HCT116 (cell line): ENCODE results near the gene CCDC69. TPM values are rescaled to one million over a fixed set of nuclear protein-coding genes. Genes with fewer than 3 reads are reported as not detected.
"Not testable (repeated sequence)": the region's sequence is repeated elsewhere in the genome, so short reads cannot be mapped to it uniquely, and the experiment has no call there.

Experiments used
- ATAC-seq: fragments of 200-7000 bp; cut with Tn5 transposase; 2 replicates; pipeline ENCODE4 v1.9.1; 2020; ENCODE audit warnings: mild to moderate bottlenecking, moderate library complexity
- BruUV-seq: library from RNA; stranded (reverse); fragments of 400-500 nt; replicated peaks from 2 replicates; lab custom pipeline; 2021; lab: Mats Ljungman, UMichigan
- CTCF ChIA-PET: fragments of 300-600 bp; sonication (Branson Sonifier 250); formaldehyde crosslinking; loops from one replicate; lab custom pipeline; 2021; ENCODE audit warnings: antibody characterized with exemption; lab: Charles Lee
- POLR2A ChIA-PET: fragments of 300-600, 350-600 bp; sonication (Branson Sonifier 250); formaldehyde crosslinking; loops from one replicate; lab custom pipeline; 2021; ENCODE audit warnings: antibody characterized with exemption; lab: Charles Lee
- RAD21 ChIA-PET, 2 experiments: fragments of 300-600 bp; sonication (Branson Sonifier 250); formaldehyde crosslinking; loops; one replicate each; lab custom pipeline; 2023; ENCODE audit warnings: low total read pairs in 2 of 2; ENCODE audit not compliant: uncharacterized antibody in 2 of 2, unreplicated experiment in 2 of 2, low non-redundant PET in 1 of 2; lab: Charles Lee
- DNase-seq: peaks from one replicate; pipeline ENCODE4 v3.0.0-alpha.2; 2010; ENCODE audit warnings: low read depth, low spot score
- H2AFZ ChIP-seq: fragments of 200-600 bp; shearing (Covaris generic), sonication (generic); 2 replicates; pipeline ENCODE4 v1.6.1; 2017; ENCODE audit warnings: low read depth, mixed run types, mixed read lengths, antibody characterized with exemption, low read length; ENCODE audit not compliant: poor library complexity, severe bottlenecking
- H3K27ac ChIP-seq: 2 replicates; pipeline ENCODE4 v1.5.1; 2012; ENCODE audit warnings: low read depth, low read length
- H3K27me3 ChIP-seq: fragments of 200-600 bp; sonication (generic); 2 replicates; pipeline ENCODE4 v1.6.1; 2016; ENCODE audit warnings: mixed run types, low read length, mixed read lengths; ENCODE audit not compliant: insufficient read depth
- H3K36me3 ChIP-seq, 2 experiments: fragments of 200-500 bp in 1 of 2; fragments of 200-600 bp in 1 of 2; sonication (Bioruptor generic) in 1 of 2; sonication (generic) in 1 of 2; 2 replicates each; pipeline versions ENCODE4 v1.5.1 to v1.6.1; 2014 to 2016; ENCODE audit warnings: low read length in 2 of 2, inconsistent platforms in 1 of 2, mixed read lengths in 1 of 2, mixed run types in 1 of 2; ENCODE audit not compliant: insufficient read depth in 2 of 2, control insufficient read depth in 1 of 2
- H3K4me1 ChIP-seq, 2 experiments: fragments of 200-600 bp in 1 of 2; sonication (generic) in 1 of 2; 2 replicates each; pipeline versions ENCODE4 v1.5.1 to v1.6.1; 2012 to 2017; ENCODE audit warnings: low read length in 2 of 2, inconsistent platforms in 1 of 2, mild to moderate bottlenecking in 1 of 2, mixed read lengths in 1 of 2, mixed run types in 1 of 2, moderate library complexity in 1 of 2; ENCODE audit not compliant: insufficient read depth in 2 of 2, control insufficient read depth in 1 of 2
- H3K4me2 ChIP-seq: fragments of 200-600 bp; sonication (generic); 2 replicates; pipeline ENCODE4 v1.6.1; 2017; ENCODE audit warnings: mixed run types, low read length, mixed read lengths
- H3K4me3 ChIP-seq, 2 experiments: fragments of 200-600 bp in 1 of 2; sonication (generic) in 1 of 2; replicated peaks in 1 of 2; 2 replicates each; pipeline ENCODE4 v1.5.1; 2011 to 2016; ENCODE audit warnings: low read length in 2 of 2, control low read depth in 1 of 2, low read depth in 1 of 2, mild to moderate bottlenecking in 1 of 2, mixed read lengths in 1 of 2, mixed run types in 1 of 2
- H3K79me2 ChIP-seq: fragments of 200-600 bp; sonication (generic); 2 replicates; pipeline ENCODE4 v1.6.1; 2017; ENCODE audit warnings: mild to moderate bottlenecking, mixed run types, low read length, moderate library complexity, mixed read lengths; ENCODE audit not compliant: insufficient read depth
- H3K9ac ChIP-seq: fragments of 200-600 bp; sonication (generic); 2 replicates; pipeline ENCODE4 v1.6.1; 2016; ENCODE audit warnings: low read length, mixed read lengths
- H3K9me2 ChIP-seq: fragments of 200-600 bp; sonication (generic), shearing (Covaris generic); 2 replicates; pipeline ENCODE4 v1.6.1; 2017; ENCODE audit warnings: mixed run types, mild to moderate bottlenecking, moderate library complexity; ENCODE audit not compliant: insufficient read depth
- H3K9me3 ChIP-seq, 2 experiments: fragments of 200-500 bp in 1 of 2; fragments of 200-600 bp in 1 of 2; sonication (Bioruptor generic) in 1 of 2; sonication (generic) in 1 of 2; 2 replicates each; pipeline ENCODE4 v1.6.1; 2014 to 2017; ENCODE audit warnings: low read length in 2 of 2, mixed read lengths in 2 of 2, inconsistent platforms in 1 of 2, low read depth in 1 of 2, mild to moderate bottlenecking in 1 of 2, mixed run types in 1 of 2, moderate library complexity in 1 of 2; ENCODE audit not compliant: control insufficient read depth in 1 of 2, insufficient read depth in 1 of 2
- H4K20me1 ChIP-seq: fragments of 200-600 bp; sonication (generic), shearing (Covaris generic); 2 replicates; pipeline ENCODE4 v1.6.1; 2017; ENCODE audit warnings: mixed run types, mild to moderate bottlenecking, moderate library complexity; ENCODE audit not compliant: insufficient read depth
- CEBPB ChIP-seq: IDR thresholded peaks from 2 replicates; pipeline ENCODE4 v1.6.1; 2012; ENCODE audit warnings: low read depth
- CTCF ChIP-seq, 3 experiments: fragments of 200-600 bp in 1 of 3; sonication (generic) in 1 of 3; IDR thresholded peaks in 2 of 3; conservative IDR thresholded peaks in 1 of 3; 2 replicates each; pipeline ENCODE4 v1.5.1; 2012 to 2017; ENCODE audit warnings: low read depth in 2 of 3, low read length in 2 of 3, antibody characterized with exemption in 1 of 3, borderline replicate concordance in 1 of 3, control low read depth in 1 of 3, mild to moderate bottlenecking in 1 of 3, mixed read lengths in 1 of 3, mixed run types in 1 of 3, moderate library complexity in 1 of 3; ENCODE audit not compliant: insufficient read depth in 1 of 3
- EGR1 ChIP-seq: IDR thresholded peaks from 2 replicates; pipeline ENCODE4 v1.6.1; 2012; ENCODE audit warnings: low read depth
- ELF1 ChIP-seq: IDR thresholded peaks from 2 replicates; pipeline ENCODE4 v1.6.1; 2012; ENCODE audit warnings: low read depth, borderline replicate concordance
- EZH2 ChIP-seq: fragments of 200-600 bp; sonication (generic); IDR thresholded peaks from 2 replicates; pipeline ENCODE4 v1.6.1; 2017; ENCODE audit warnings: antibody characterized with exemption, mixed run types
- EZH2phosphoT487 ChIP-seq: fragments of 200-600 bp; IDR thresholded peaks from 2 replicates; pipeline ENCODE4 v1.6.1; 2018; ENCODE audit warnings: antibody characterized with exemption, borderline replicate concordance
- FOSL1 ChIP-seq: IDR thresholded peaks from 2 replicates; pipeline ENCODE4 v1.6.1; 2012; ENCODE audit warnings: low read depth
- JUND ChIP-seq: IDR thresholded peaks from 2 replicates; pipeline ENCODE4 v1.6.1; 2012
- POLR2A ChIP-seq: IDR thresholded peaks from 2 replicates; pipeline ENCODE4 v1.7.0; 2011; ENCODE audit warnings: borderline replicate concordance; ENCODE audit not compliant: insufficient read depth, insufficient read length; ENCODE audit errors: extremely low read depth
- POLR2AphosphoS5 ChIP-seq: IDR thresholded peaks from 2 replicates; pipeline ENCODE4 v1.6.1; 2011; ENCODE audit warnings: mild to moderate bottlenecking, low read depth, low read length, moderate library complexity
- RAD21 ChIP-seq: IDR thresholded peaks from 2 replicates; pipeline ENCODE4 v1.6.1; 2012; ENCODE audit warnings: low read depth, mild to moderate bottlenecking
- SRF ChIP-seq: IDR thresholded peaks from 2 replicates; pipeline ENCODE4 v1.6.1; 2012; ENCODE audit warnings: low read depth
- TCF7L2 ChIP-seq: IDR thresholded peaks from 2 replicates; pipeline ENCODE4 v1.7.0; 2011; ENCODE audit warnings: borderline replicate concordance, inconsistent platforms; ENCODE audit not compliant: insufficient read depth, insufficient read length; ENCODE audit errors: extremely low read depth
- ZFX ChIP-seq: fragments of 450-650 bp; IDR thresholded peaks from 2 replicates; pipeline ENCODE4 v1.6.1; 2017
- intact Hi-C: fragments of 100-400 bp; cut with micrococcal nuclease; formaldehyde crosslinking; loops from 2 replicates; pipeline ENCODE4 v1.10.0; 2022
- total RNA-seq: library from RNA; stranded (reverse); gene quantifications from one replicate; pipeline ENCODE4 v1.2.1, GENCODE V29; 2021; ENCODE audit not compliant: unreplicated experiment
- TF ChIP-seq, protein P1 (sequence below): IDR thresholded peaks from 2 replicates; pipeline ENCODE4 v1.6.1; 2011; ENCODE audit warnings: mild to moderate bottlenecking, low read length, moderate library complexity; ENCODE audit not compliant: insufficient replicate concordance; ENCODE audit errors: extremely low read depth
- TF ChIP-seq, protein P2 (sequence below): IDR thresholded peaks from 2 replicates; pipeline ENCODE4 v1.6.1; 2012

The CCDC69 gene
- total RNA-seq, 1 experiment from 2014 or later: 4.3 TPM

- ATAC-seq: peak; percentile 35; the same call in 1 of the 2 replicates
- Histone ChIP-seq H3K79me2 (no peaks in the 10 kb centered on the region), H3K9me2 (no peaks in the 10 kb centered on the region), H3K9ac (no peak overlapping the region), H3K27ac (no peak overlapping the region), H4K20me1 (no peaks in the 10 kb centered on the region), H3K9me3 (no peaks in the 10 kb centered on the region), H2AFZ (no peak overlapping the region), H3K4me3 (no peak overlapping the region), H3K4me2 (no peak overlapping the region), H3K36me3 (no peaks in the 10 kb centered on the region), H3K27me3 (no peaks in the 10 kb centered on the region), H3K4me1 (peaks cover 8 to 9% of the 10 kb centered on the region in 2 experiments; a peak in 2 of 4 replicates)
- ChIA-PET RAD21 (no interaction called here), POLR2A (interaction anchor here (1.0 to 2.6 kb wide), 2 partner anchors 11 to 18 kb away, joined by 4 to 8 read pairs; partner anchors contain the start of genes CCDC69 and GM2A), CTCF (interaction anchor here (0.9 to 2.3 kb wide), 5 partner anchors 9 to 411 kb away, joined by 3 to 13 read pairs (median 3); partner anchors contain the start of gene GM2A)
- BruUV-seq: no TSS peak
- no peak for TF ChIP-seq EGR1
- no peak for TF ChIP-seq POLR2AphosphoS5
- no peak for TF ChIP-seq JUND
- TF ChIP-seq SRF: no peak
- no peak for TF ChIP-seq CEBPB
- no peak for TF ChIP-seq RAD21
- TF ChIP-seq EZH2phosphoT487: no peak
- TF ChIP-seq ZFX: no peak
- TF ChIP-seq FOSL1: no peak
- TF ChIP-seq ELF1: no peak
- TF ChIP-seq TCF7L2: no peak
- no peak for TF ChIP-seq EZH2
- TF ChIP-seq, protein P1, sequence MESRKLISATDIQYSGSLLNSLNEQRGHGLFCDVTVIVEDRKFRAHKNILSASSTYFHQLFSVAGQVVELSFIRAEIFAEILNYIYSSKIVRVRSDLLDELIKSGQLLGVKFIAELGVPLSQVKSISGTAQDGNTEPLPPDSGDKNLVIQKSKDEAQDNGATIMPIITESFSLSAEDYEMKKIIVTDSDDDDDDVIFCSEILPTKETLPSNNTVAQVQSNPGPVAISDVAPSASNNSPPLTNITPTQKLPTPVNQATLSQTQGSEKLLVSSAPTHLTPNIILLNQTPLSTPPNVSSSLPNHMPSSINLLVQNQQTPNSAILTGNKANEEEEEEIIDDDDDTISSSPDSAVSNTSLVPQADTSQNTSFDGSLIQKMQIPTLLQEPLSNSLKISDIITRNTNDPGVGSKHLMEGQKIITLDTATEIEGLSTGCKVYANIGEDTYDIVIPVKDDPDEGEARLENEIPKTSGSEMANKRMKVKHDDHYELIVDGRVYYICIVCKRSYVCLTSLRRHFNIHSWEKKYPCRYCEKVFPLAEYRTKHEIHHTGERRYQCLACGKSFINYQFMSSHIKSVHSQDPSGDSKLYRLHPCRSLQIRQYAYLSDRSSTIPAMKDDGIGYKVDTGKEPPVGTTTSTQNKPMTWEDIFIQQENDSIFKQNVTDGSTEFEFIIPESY: no peak
- no peak for TF ChIP-seq POLR2A
- TF ChIP-seq, protein P2, sequence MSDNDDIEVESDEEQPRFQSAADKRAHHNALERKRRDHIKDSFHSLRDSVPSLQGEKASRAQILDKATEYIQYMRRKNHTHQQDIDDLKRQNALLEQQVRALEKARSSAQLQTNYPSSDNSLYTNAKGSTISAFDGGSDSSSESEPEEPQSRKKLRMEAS: no peak
- TF ChIP-seq CTCF (IDR thresholded peaks at IDR 0.05 in 2 of 3, conservative IDR thresholded peaks at IDR 0.05 in 1 of 3; ENCODE audit: borderline replicate concordance in 1 of 3, insufficient read depth in 1 of 3, low read depth in 2 of 3, low read length in 2 of 3): no peak
- intact Hi-C loops: no loop called here
- no peak for DNase-seq
Measured at GRCh38 chr5:151240924-151241635, 17.2 kb upstream of the CCDC69 start.

- DNase-seq, H3K36me3 ChIP-seq, H3K9me2 ChIP-seq, H3K27me3 ChIP-seq, RAD21 ChIA-PET, H3K4me2 ChIP-seq, H3K9ac ChIP-seq, H3K4me3 ChIP-seq, ATAC-seq, BruUV-seq, H3K27ac ChIP-seq, H3K79me2 ChIP-seq, H4K20me1 ChIP-seq, H3K9me3 ChIP-seq, H3K4me1 ChIP-seq, intact Hi-C loops, H2AFZ ChIP-seq: not testable (repeated sequence)
- ChIA-PET POLR2A (interaction anchor here (2.6 kb wide), 1 partner anchor 12 kb away, joined by 8 read pairs; the partner anchor contains the start of gene GM2A), CTCF (interaction anchor here (0.8 to 2.3 kb wide), 3 partner anchors 12 to 114 kb away, joined by 3 to 13 read pairs (median 4); partner anchors contain the start of gene GM2A)
Measured at GRCh38 chr5:151240268-151240835, 16.5 kb upstream of the CCDC69 start.
